Endometrium (tissue), 2 donors: Measurements from ENCODE around the gene VDAC1.
"Not testable (repeated sequence)": the region's sequence is repeated elsewhere in the genome, so short reads cannot be mapped to it uniquely, and the experiment has no call there.

Experiments used
- FAIRE-seq: peaks from 2 replicates; lab custom pipeline; 2012; peaks lifted over from hg19 to GRCh38; lab: Jason Lieb, UNC
- donor health status: control.
- donor health status: control.

Gene VDAC1, protein sequence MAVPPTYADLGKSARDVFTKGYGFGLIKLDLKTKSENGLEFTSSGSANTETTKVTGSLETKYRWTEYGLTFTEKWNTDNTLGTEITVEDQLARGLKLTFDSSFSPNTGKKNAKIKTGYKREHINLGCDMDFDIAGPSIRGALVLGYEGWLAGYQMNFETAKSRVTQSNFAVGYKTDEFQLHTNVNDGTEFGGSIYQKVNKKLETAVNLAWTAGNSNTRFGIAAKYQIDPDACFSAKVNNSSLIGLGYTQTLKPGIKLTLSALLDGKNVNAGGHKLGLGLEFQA

DNA sequence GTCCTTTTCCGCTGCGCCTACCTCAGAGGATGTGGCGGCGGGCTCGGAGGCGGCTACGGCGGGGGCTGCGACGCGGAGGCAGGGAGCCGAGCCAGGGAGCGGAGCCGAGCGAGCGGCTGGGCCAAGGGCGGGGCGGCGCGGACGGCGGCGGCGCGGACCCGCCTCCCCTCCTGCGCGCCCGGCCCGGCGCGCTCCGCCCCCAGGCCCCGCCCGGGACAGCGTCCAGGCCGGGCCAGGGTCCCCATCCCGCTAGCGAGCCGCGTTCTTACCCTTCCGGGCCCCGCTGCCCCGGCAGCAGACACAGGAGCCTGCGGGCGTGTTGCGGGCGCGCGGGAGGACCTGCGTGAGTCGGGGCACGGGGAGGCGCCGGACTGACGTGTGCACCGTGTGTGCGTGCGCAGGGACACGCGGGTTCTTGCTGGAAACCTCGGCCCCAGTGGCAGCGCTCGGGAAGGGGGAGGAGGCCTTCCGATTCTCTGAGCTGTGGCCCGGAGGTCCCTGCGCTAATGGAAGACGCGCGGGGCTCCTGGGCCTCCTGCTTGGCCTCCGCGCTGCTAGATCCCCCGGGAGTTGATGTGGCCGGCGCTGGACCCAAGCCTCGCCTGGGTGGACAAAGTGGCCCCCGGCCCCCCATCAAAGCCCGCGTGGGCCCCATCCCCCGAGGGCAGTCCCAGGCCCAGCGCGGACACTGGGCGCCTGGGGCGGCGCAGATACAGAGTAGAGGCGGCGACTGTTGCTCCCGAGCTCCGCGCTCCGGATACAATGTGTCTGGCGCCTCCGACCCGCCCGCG, at the start of gene VDAC1:
TSS of gene VDAC1 (minus strand) at position 350 of the 791 bp plus-strand sequence. CDS start 11,963 bp downstream, outside the sequence.
- FAIRE-seq = no peak

DNA sequence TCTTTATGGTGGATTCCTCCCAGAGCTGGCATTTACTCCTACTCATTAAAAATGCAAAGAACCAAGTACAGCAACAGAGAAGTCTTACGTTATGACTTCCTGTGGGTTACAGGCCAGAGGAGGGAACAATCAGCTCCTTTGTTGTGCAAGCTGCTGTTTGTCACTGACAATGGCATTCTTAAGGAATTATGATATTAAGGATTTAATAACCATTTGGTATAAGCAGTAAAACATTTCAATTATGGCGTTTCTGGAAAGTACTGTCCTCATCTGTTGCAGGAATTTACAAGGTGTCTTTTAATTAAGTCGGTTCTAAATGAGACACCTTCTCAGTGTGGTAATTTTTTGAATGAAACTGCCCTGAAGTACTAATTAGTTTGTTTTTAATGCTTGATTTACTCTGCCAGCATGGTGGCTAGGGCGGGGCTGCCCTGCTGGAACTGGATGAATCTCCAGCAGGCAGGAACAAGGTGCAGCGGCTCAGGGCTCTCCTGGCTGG, 49.1 kb upstream of the VDAC1 start:
- no peak for FAIRE-seq

DNA sequence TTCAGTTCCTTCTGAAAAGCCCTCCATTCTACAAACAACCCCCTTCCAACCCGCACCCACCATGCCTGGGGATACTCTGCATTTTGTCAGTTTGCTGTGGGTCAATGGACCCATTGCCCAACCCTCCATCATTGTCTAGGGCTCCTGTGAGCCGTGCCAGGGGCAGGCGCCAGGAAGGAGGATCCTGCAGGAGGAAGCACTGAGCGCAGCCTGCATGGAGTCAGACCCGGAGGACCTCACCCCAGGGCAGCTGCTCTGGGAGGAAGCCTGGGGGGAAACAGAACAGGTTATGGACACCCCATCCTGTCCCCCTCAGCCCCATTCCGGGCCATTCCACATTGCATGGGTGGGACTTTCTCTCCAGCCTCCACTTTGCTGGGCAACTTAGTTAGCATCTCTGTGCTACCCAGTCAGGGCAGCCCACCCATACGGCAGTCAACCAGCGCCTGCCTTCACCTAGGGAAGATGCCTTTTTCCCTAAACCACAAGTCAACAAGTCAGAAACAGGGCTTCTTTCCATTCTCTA, 48.6 kb upstream of the VDAC1 start:
- no peak for FAIRE-seq

DNA sequence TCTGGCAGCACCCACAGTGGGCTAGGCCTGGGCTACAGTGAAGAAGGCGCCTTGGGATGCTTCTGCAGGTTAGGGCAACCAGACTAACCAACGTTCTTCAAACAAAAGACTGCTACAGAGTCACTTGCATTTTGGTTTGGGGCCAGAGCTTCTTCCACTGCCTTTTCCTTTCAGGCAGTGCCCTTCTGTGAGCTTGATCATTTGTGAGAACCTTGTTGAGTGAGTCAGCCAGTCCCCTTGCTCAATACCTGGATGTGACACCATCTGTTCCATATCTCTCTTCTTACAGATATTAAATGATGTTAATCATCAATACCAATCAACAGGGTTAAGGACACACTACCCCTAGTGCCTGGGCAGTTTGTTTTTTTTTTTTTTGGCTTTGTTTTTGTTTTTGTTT, 46.5 kb upstream of the VDAC1 start:
- no peak for FAIRE-seq

DNA sequence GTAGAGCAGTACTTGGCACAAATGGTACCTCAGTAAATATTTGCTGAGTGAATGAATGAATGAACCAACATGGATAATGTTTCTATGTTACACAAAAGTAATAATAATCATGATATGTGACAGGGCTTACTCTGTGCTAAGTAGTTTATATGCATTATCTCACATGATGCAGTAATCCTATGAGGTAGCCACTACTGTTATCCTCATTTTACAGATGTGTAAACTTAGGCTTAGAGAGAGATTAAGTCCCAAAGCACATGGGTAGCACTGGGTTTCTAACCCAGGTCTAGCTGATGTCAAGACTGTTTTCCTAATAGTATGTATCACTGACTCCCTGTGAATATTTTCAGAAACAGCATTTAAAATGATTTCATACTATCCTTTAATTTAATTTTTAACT, 44.1 kb upstream of the VDAC1 start:
- no peak for FAIRE-seq

DNA sequence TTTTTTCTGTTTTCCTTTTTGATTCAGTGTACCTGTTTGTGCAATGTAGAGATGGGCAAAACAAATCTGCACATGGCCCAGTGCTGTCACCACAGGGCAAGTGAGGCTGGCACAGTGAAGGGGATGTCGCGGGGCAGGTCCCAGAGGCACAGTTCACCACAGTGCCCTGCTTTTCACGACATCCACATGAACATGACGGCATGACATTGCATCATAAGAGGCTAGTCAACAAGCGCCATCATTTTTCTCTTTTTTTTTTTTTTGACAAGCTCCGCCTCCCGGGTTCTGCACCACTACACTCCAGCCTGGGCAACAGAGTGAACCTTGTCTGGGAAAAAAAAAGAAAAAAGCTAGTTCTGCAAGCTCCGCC, 42.9 kb upstream of the VDAC1 start:
- FAIRE-seq = no peak

DNA sequence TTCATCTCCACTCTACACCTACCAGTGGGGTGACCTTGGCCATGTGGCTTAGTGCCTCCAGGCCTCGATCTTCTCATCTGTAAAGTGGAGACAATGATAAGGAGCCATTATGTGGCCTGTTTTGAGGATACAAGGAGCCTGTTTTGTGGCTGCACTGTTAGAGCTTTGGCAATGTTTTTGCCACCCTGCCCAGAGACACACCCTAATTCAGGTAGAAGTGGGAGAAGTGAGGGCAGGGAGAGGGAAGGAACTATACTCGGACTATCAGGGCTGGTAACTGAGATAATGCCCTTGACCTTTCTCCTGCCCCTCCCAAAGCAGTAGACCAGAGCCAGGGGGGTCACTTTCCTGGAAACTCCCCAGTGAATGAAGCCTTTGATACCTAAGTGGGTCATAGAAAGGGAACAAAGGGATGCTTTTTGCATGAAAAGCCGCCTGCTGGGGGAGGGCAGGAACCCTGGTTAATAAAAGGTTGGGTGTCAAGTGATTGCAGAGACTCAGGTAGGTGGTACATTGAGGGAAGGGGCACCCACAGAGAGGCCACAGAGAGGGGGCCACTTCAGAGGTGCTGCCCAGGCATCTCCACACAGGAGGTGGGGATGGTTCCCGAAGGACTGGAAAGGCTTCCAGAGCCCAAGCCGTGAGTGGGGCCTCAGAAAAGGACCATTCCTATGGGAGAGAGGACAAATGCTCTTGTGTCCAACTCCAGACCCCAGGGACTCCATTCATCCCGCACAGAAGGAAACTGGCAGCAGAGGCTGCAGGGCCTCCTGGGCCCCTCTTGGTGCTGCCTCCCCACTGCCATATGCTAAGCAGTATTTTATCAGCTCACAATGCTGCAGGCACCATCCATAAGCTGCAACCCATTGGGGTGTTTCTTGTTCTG, 42.3 kb upstream of the VDAC1 start:
- no peak for FAIRE-seq

DNA sequence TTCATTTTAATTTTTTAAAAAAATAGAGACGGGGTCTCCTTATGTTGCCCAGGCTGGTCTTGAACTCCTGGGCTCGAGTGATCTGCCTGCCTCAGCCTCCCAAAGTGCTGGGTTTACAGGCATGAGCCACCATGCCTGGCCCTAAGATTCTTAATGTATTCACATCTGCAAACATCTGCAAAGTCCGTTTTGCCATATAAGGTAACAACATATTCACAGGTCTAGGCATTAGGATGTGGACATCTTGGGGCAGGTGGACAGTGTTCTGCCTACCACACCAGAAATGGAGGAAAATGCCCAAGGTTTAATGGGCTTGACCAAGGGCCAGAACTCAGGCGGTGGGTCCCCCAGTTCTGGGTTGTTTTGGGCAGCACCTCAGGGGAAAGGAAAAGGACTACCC, 41.6 kb upstream of the VDAC1 start:
- FAIRE-seq = no peak

DNA sequence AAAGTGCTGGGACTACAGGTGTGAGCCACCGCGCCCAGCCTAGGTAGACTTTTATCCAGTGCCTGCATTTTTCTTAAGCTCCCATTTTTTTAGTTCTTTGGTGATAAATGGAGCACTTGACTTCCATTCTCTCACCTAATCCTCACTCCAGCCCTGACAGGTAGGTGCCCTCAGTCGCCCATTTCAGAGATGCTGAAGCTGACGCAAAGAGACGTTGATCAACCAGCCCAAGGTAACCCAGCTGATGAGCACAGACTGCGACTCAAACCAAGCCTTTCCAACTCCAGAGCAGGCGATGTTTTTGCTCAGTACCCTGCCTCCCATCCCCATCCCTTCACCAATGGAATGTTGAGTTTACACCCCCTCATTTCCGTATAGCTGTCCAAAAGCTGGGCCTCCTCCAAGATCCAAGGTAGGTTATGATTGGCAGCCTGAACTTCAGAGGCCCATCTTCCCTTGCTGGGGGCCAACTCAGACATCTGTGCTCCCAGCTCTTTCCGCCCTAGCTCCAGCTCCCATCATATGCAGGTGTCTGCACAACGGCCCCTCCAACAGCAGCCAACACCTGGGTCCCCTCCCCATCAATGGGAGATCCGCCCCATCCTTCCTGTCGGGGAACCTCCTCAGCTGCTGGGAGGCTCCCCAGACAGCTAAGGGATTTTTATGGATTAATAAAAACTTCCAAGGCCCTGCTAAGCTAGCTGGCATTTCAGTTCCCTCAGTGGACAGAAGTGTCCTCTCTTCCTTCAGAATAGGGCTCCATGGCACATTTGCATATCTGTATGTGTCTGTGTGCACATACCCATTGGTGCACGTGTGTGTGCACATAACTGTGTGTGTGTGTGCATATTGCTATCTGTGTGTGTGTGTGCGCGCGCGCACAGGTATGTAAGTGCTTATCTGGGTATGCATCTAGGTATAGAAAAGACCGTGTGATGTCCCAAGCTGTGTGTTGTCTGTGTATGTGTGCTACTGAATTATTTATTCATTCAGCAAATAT, 39.3 kb upstream of the VDAC1 start:
- no peak for FAIRE-seq

DNA sequence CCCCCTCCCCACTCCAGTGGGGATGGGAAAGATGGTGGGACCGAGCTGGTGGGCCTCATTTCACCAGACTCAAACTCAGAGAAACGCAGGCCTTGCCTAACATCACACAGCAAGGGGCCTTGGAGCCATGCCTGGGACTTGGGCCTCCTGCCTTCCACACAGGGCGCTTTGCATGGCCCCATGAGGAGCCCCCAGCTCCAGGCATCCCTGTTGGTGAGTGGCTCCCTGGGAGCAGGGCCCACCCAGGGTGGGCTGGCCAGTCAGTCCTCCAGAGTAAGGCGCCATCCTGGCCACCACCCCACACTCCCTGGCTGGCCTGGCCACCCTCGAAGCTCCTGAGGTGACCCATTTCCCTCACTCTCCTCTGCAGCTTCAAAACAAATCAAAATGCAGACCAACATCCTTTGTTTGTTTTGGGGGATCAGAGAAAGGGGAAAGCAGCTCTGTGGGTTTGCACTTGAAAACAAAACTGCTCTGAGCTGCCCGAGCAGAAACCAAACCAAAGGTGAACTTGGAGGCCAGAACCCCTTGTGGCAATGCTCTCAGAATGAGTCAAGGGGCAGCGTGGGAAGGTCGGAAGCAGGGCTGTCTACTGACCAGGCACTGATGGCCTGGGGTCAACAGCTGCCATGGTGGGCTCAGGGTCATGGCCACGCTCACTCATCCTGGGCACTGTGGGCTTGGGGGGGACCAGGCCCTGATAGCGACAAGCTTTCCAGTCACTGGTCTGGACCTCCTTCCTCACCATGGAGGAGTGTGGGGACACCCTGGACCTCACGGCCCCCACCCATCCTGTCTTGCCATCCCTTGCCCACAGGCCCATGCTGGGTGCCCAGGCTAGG, 37.0 kb upstream of the VDAC1 start:
- no peak for FAIRE-seq

DNA sequence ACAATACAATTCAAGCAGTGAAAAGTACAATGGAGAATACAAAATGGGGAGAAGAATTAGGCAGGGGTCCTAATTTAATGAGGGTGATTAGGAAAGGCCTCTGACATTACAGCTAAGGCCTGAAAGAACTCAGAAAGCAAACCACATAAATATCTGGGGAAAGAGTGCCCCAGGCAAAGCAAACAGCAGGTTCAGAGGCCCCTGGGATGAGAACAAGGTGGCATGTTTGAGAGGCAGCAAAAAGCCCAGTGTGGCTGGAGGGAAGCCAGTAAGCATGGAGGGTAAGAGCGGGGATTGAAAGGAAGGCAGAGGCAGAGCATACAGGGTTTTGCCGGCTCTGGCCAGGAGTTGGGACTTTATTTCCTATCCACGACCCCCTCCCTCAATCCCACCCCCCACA, 33.4 kb upstream of the VDAC1 start:
- no peak for FAIRE-seq

DNA sequence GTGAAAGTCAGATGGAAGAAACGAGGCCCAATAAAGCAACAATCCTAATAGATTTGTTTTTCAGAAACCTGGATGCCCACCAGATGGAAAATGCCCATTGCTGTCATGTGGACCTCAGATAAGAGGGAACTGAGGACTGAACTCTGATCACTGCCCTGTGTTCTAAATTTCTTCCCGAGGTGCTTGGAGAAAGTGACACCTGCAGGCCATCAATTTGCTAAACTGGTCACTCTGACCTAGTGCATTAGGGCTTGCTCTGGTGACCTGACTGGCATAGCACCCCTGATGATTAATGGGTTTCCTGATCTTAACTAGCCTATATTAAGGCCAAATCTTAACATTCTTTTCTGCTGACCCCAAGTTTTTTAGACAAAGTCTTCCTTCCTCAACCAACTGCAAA, 32.4 kb upstream of the VDAC1 start:
- no peak for FAIRE-seq

DNA sequence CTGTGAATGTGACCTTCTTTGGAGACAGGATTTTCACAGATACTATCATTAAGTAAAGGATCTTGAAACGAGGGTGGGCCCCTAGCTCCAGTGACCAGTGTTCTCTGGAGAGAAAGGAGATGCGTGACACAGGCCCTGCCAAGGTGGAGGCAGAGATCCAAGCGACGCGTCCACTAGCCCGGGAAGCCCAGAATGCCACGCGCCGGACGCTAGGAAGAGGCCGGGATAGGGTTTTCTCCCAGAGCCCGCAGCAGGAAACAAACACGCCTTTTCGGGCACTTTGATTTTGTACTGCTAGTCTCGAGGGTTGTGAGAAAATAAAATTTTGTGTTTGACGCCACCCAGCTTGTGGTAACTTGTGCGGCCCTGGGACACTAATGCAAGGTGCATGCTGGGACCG, 29.6 kb upstream of the VDAC1 start:
- FAIRE-seq = no peak

DNA sequence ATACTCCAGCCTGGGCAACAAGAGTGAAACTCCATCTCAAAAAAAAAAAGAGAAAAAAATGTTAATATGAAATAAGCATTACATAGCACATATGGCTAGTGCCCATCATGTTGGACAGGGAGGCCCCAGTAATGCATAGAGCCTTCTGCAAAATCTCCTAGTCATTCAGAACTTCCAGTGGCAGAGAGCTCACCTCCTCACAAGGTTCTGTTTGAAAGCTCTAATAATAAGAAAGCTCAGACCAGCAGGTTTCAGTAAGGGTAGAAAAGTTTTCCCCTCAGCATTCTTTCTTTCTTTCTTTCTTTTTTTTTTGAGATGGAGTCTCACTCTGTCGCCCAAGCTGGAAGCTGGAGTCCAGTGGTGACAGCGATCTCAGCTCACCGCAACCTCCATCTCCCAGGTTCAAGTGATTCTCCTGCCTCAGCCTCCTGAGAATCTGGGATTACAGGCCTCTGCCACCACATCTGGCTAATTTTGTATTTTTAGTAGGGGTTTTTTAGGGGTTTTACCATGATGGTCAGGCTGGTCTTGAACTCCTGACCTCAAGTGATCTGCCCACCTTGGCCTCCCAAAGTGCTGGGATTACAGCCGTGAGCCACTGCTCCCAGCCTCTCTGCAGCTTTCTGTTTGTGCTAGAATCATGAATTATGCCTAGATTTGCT, 25.7 kb upstream of the VDAC1 start:
- FAIRE-seq = not testable (repeated sequence)

DNA sequence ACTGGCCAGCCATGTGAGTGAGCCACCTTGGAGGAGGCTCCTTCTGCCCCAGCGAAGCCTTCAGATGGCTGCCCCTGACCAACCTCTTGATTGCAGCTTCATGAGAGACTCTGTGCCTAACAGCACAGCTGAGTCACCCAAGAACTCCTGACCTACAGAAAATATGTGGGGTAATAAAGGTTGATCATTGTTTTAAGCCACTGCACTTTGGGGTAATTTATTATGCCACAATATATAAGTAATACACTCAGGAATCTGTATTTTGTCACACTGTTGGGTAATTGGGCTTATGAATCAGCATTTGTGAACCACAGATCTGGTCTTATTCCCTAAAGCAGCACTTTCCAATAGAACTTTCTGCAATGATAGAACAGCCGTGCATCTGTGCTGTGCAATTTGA, 24.4 kb upstream of the VDAC1 start:
- FAIRE-seq = no peak

DNA sequence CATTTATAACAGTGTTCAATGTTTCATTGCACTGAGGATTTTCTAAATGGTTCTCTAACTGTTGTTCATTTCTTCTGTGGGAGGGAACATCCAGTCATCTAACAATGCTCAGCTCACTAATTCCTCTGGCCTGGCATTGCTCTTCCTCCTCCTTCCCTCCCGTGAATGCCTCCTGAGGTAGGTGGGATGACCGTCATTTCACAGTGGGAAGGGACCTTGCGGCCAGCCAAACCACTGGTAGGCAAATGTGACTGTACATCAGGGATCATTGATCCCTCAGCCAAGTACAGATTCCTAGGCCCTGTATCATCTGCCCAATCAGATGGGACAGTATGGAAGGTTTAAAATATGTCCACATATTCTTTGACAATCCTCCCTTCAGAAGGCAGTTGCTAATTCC, 23.7 kb upstream of the VDAC1 start:
- no peak for FAIRE-seq

DNA sequence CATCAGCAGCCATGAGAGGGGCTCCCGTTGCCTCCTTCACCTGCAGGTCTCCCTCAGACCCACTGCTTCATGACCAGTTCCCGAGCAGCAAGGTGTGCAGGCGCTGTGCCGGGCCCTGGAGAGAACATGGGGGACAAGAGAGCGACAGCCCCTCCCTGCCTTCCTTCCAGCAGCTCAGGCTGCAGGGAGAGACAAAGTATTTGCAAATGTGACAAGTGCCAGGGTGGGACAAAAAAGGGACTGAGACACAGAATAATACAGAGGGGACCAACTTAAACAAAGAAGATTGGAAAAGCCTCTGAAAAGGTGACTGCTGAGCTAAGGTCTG, 22.5 kb upstream of the VDAC1 start:
- FAIRE-seq = no peak

DNA sequence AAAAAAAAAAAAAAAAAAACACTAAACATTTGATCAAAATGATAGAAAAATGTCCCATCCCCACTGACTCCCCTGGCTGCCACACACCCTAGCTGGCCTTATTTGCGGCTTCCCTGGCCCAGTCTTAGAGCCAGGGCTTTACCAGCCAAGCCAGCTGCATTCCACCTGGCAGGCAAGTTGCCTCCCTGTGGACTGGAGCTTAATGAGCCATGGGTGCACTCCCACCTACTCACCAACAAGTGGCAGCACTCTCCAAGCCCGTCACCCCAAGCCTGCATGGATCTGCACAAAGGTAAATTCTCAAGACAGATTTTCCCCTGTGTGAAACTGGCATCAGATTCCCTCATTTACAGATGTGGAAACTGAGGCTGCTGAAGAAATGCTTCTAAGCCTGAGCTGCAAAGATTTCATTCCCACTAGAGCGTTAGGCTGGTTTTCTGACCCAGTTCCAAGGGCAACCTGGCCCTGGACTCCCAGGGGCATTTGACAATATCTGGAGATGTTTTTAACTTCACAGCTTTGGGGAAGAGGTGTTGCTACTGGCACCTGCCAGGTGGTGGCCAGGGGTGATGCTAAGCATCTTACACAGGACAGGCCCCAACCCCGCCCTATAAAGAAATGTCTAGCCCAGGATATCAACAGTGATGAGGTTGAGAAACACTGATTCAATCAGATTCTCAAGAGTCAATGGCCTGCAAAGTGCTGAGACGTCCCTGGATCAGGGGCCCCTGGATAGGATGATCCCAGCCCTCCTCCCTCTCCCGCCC, 21.9 kb upstream of the VDAC1 start:
- FAIRE-seq = no peak

DNA sequence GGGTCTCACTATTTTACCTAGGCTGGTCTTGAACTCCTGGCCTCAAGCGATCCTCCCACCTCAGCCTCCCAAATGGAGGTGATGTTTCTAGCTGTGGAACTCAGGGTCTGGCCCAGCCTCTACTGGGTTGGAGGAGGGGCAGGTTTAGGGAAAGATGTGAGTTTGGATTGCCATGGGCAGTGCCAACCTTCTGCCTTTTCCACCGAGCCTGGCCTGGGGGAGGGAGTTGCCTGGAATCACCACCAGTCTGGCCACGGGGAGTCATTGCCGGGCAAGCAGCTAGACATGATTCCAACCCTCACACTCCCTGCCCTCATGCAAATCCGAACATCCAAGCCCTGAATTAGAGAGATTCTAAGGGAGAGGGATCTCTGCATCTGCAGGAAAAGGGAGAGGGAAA, 21.0 kb upstream of the VDAC1 start:
- FAIRE-seq = no peak
